HG02852 (cell line): ENCODE results near the gene GPR55.

Source experiments
- ATAC-seq: cut with Tn5 transposase; IDR thresholded peaks from one replicate; pipeline ENCODE4 v1.9.1; 2021; ENCODE audit warnings: mild to moderate bottlenecking, moderate library complexity; ENCODE audit not compliant: unreplicated experiment

Gene GPR55

GRCh38 chr2:230870544-230871360 lies 54.3 kb downstream of the GPR55 start:
- no peak for ATAC-seq

GRCh38 chr2:230869914-230870543 lies 55.0 kb downstream of the GPR55 start:
- no peak for ATAC-seq

GRCh38 chr2:230868947-230869913 lies 55.8 kb downstream of the GPR55 start:
- no peak for ATAC-seq

- ATAC-seq: no peak
Observed at GRCh38 chr2:230868161-230868946, 56.7 kb downstream of the GPR55 start.

GRCh38 chr2:230866756-230867523 lies 58.1 kb downstream of the GPR55 start:
- no peak for ATAC-seq

GRCh38 chr2:230865766-230866755 lies 59.0 kb downstream of the GPR55 start:
- ATAC-seq: no peak

GRCh38 chr2:230865307-230865765 lies 59.7 kb downstream of the GPR55 start:
- ATAC-seq: no peak

GRCh38 chr2:230864605-230865306 lies 60.3 kb downstream of the GPR55 start, which contains the start of gene ITM2C:
Gene ITM2C (plus strand): TSS chr2:230864942. CDS start chr2:230865026, 84 bp downstream.
- ATAC-seq: peak; percentile 68

GRCh38 chr2:230864122-230864604 lies 60.9 kb downstream of the GPR55 start:
- no peak for ATAC-seq

- ATAC-seq: no peak
Observed at GRCh38 chr2:230863442-230864121, 61.5 kb downstream of the GPR55 start.

- no peak for ATAC-seq
Observed at GRCh38 chr2:230863031-230863430, 62.0 kb downstream of the GPR55 start.

GRCh38 chr2:230862292-230862691 lies 62.8 kb downstream of the GPR55 start:
- ATAC-seq: no peak

- ATAC-seq: no peak
Observed at GRCh38 chr2:230861552-230862255, 63.3 kb downstream of the GPR55 start.
